Panc1 (cell line): ENCODE data around the gene RPS15. TPM values are rescaled to one million over a fixed set of nuclear protein-coding genes. Genes with fewer than 3 reads are reported as not detected.

Source experiments
- ATAC-seq: fragments of 200-7000 bp; cut with Tn5 transposase; 2 replicates; pipeline ENCODE4 v1.9.1; 2020; ENCODE audit warnings: mild to moderate bottlenecking, moderate library complexity
- BruUV-seq: library from RNA; stranded (reverse); fragments of 400-500 nt; replicated peaks from 2 replicates; lab custom pipeline; 2021; lab: Mats Ljungman, UMichigan
- CTCF ChIA-PET: fragments of 300-600 bp; sonication (Branson Sonifier 250); formaldehyde crosslinking; loops from one replicate; lab custom pipeline; 2022; ENCODE audit warnings: antibody characterized with exemption; lab: Charles Lee
- POLR2A ChIA-PET: fragments of 300-600 bp; sonication (Branson Sonifier 250); formaldehyde crosslinking; loops from one replicate; lab custom pipeline; 2022; ENCODE audit warnings: antibody characterized with exemption; lab: Charles Lee
- DNase-seq: peaks from one replicate; pipeline ENCODE4 v3.0.0-alpha.2; 2010; ENCODE audit warnings: low read depth, low spot score
- H3K27ac ChIP-seq: 2 replicates; pipeline ENCODE4 v1.5.1; 2011; ENCODE audit warnings: mild to moderate bottlenecking, low read length, inconsistent platforms
- H3K27me3 ChIP-seq: fragments of 200-500 bp; sonication (Bioruptor generic); 2 replicates; pipeline ENCODE4 v1.6.0; 2014; ENCODE audit warnings: low read length, inconsistent platforms; ENCODE audit not compliant: control insufficient read depth, insufficient read depth
- H3K36me3 ChIP-seq: fragments of 200-500 bp; sonication (Bioruptor generic); 2 replicates; pipeline ENCODE4 v1.5.1; 2014; ENCODE audit warnings: inconsistent platforms, mild to moderate bottlenecking, low read length, moderate library complexity; ENCODE audit not compliant: control insufficient read depth, insufficient read depth
- H3K4me1 ChIP-seq: 2 replicates; pipeline ENCODE4 v1.5.1; 2011; ENCODE audit warnings: inconsistent platforms, mild to moderate bottlenecking, low read length, moderate library complexity; ENCODE audit not compliant: control insufficient read depth, insufficient read depth
- H3K4me3 ChIP-seq, 2 experiments: 2 replicates each; pipeline ENCODE4 v1.5.1; 2011 to 2012; ENCODE audit warnings: low read depth in 2 of 2, low read length in 2 of 2, mild to moderate bottlenecking in 2 of 2, inconsistent platforms in 1 of 2, moderate library complexity in 1 of 2
- H3K9me3 ChIP-seq: fragments of 200-500 bp; sonication (Bioruptor generic); 2 replicates; pipeline ENCODE4 v1.5.1; 2014; ENCODE audit warnings: low read depth, mild to moderate bottlenecking, inconsistent platforms, low read length, moderate library complexity; ENCODE audit not compliant: control insufficient read depth, insufficient read depth
- POLR2AphosphoS5 ChIP-seq: IDR thresholded peaks from 2 replicates; pipeline ENCODE4 v1.6.1; 2012; ENCODE audit warnings: mild to moderate bottlenecking, low read depth, low read length, moderate library complexity
- REST ChIP-seq, 2 experiments: IDR thresholded peaks; 2 replicates each; pipeline ENCODE4 v1.6.1; 2011 to 2012; ENCODE audit warnings: low read depth in 2 of 2, control low read depth in 1 of 2, low read length in 1 of 2, mild to moderate bottlenecking in 1 of 2, moderate library complexity in 1 of 2; ENCODE audit not compliant: insufficient read depth in 1 of 2
- SIN3A ChIP-seq: IDR thresholded peaks from 2 replicates; pipeline ENCODE4 v1.6.1; 2012; ENCODE audit warnings: low read depth, mild to moderate bottlenecking, low read length, moderate library complexity, borderline replicate concordance; ENCODE audit not compliant: insufficient read depth
- TCF7L2 ChIP-seq: IDR thresholded peaks from 2 replicates; pipeline ENCODE4 v1.6.1; 2011; ENCODE audit warnings: mild to moderate bottlenecking, low read depth, low read length, inconsistent platforms
- in situ Hi-C: cut with HindIII; loops from 2 replicates; pipeline ENCODE4 v1.10.0; 2016; ENCODE audit warnings: low sequenced_read_pairs, low pct_unique_long_range_greater_than_20kb
- intact Hi-C: fragments of 100-400 bp; cut with micrococcal nuclease; formaldehyde crosslinking; loops from one replicate; pipeline ENCODE4 v1.10.0; 2022; ENCODE audit not compliant: unreplicated experiment
- total RNA-seq: library from RNA; stranded (reverse); gene quantifications from one replicate; pipeline ENCODE4 v1.2.1, GENCODE V29; 2021; ENCODE audit not compliant: unreplicated experiment
- TF ChIP-seq, protein P1 (sequence below): fragments of 450-650 bp; IDR thresholded peaks from 2 replicates; pipeline ENCODE4 v1.5.1; 2017; ENCODE audit warnings: mild to moderate bottlenecking

The RPS15 gene
- total RNA-seq, 1 experiment from 2014 or later: 1,067 TPM

- in situ Hi-C loops: no loop called here
- intact Hi-C loops: no loop called here
- no TSS peak for BruUV-seq
- DNase-seq (no peak), ATAC-seq (no peak)
- Histone ChIP-seq H3K27me3 (no peaks in the 10 kb centered on the region), H3K27ac (no peak overlapping the region), H3K9me3 (no peaks in the 10 kb centered on the region), H3K4me1 (no peaks in the 10 kb centered on the region), H3K36me3 (no peaks in the 10 kb centered on the region; the same call in none of the 2 replicates), H3K4me3 (no peak overlapping the region)
- TF ChIP-seq SIN3A: no peak
- no peak for TF ChIP-seq REST (IDR thresholded peaks at IDR 0.05; ENCODE audit: insufficient read depth in 1 of 2, low read depth in 2 of 2, low read length in 1 of 2)
- TF ChIP-seq, protein P1, sequence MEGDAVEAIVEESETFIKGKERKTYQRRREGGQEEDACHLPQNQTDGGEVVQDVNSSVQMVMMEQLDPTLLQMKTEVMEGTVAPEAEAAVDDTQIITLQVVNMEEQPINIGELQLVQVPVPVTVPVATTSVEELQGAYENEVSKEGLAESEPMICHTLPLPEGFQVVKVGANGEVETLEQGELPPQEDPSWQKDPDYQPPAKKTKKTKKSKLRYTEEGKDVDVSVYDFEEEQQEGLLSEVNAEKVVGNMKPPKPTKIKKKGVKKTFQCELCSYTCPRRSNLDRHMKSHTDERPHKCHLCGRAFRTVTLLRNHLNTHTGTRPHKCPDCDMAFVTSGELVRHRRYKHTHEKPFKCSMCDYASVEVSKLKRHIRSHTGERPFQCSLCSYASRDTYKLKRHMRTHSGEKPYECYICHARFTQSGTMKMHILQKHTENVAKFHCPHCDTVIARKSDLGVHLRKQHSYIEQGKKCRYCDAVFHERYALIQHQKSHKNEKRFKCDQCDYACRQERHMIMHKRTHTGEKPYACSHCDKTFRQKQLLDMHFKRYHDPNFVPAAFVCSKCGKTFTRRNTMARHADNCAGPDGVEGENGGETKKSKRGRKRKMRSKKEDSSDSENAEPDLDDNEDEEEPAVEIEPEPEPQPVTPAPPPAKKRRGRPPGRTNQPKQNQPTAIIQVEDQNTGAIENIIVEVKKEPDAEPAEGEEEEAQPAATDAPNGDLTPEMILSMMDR: no peak
- TF ChIP-seq TCF7L2: no peak
- no peak for TF ChIP-seq POLR2AphosphoS5
- POLR2A ChIA-PET: no interaction called here
- CTCF ChIA-PET: no interaction called here
These were observed 12.3 kb upstream of the RPS15 start for GRCh38 chr19:1425902-1426301.

- H3K4me1 ChIP-seq: no peaks in the 10 kb centered on the region
- ChIA-PET CTCF (no interaction called here), POLR2A (no interaction called here)
- DNase-seq (no peak), ATAC-seq (no peak)
- in situ Hi-C loops: no loop called here
- no peak overlapping the region for H3K27ac ChIP-seq
- no peak overlapping the region for H3K4me3 ChIP-seq
- TF ChIP-seq POLR2AphosphoS5 (no peak), TCF7L2 (no peak), REST (IDR thresholded peaks at IDR 0.05; ENCODE audit: insufficient read depth in 1 of 2, low read depth in 2 of 2, low read length in 1 of 2) (no peak), SIN3A (no peak)
- TF ChIP-seq, protein P1: no peak
- intact Hi-C loops: no loop called here
- H3K36me3 ChIP-seq: no peaks in the 10 kb centered on the region; the same call in none of the 2 replicates
- H3K9me3 ChIP-seq: no peaks in the 10 kb centered on the region
- no TSS peak for BruUV-seq
- H3K27me3 ChIP-seq: no peaks in the 10 kb centered on the region
These were observed 11.5 kb upstream of the RPS15 start for GRCh38 chr19:1426736-1427135.
